Stimulated activated CD4-positive, alpha-beta T cell treated with anti-CD3 and anti-CD28 coated beads, TNF-alpha, amount 100 ng/mL, for 4 hours (primary cell): ENCODE measurements around the gene FRMD3.

Experiments
- DNase-seq, 3 experiments: peaks; one replicate each; pipeline ENCODE4 v3.0.0-alpha.2; 2020; ENCODE audit warnings: low read depth in 3 of 3

The FRMD3 gene

GRCh38 chr9:83236029-83236696 is 302.0 kb downstream of the FRMD3 start:
- DNase-seq = no peak

- DNase-seq = no peak
Measured at GRCh38 chr9:83235526-83235925, 302.7 kb downstream of the FRMD3 start.

DNA sequence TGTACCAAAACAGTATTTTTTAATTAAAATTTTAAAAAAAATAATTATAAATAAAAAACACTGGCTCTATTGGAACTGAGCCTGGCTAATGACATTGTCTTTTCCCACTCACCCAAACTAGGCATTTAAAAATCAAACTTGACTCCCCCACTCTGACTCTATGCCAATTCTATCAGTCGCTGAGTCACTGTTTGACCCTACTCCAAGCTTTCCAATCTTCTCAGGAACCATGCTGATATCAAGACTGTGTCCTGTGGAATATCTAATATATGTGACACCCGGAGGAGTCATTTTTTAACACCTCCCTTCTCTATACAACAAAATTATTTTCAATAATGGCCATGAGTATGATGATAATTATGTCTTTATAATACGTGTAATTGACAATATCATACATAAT is 303.7 kb downstream of the FRMD3 start:
- DNase-seq = no peak

DNA sequence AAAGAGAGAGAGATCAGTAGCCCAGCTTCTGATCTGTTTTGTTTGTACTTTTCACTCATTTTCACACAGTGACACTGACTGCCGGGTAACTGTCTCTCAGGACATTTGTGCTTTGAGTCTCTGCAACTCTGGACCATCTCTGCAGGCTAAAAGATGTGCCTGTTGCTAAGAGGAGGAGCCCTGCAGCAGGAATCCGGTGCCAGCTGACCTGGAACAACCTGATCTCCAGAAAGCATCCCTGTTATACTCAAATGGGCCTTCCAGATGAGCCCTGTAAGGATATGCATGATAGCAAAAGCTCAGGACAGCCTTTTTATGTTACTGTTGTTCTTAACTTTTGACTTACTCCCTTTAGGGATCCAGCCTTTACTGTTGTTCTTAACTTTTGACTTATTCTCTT is 304.6 kb downstream of the FRMD3 start:
- DNase-seq = no peak

- no peak for DNase-seq
Measured at GRCh38 chr9:83231039-83231438, 307.2 kb downstream of the FRMD3 start.

DNA sequence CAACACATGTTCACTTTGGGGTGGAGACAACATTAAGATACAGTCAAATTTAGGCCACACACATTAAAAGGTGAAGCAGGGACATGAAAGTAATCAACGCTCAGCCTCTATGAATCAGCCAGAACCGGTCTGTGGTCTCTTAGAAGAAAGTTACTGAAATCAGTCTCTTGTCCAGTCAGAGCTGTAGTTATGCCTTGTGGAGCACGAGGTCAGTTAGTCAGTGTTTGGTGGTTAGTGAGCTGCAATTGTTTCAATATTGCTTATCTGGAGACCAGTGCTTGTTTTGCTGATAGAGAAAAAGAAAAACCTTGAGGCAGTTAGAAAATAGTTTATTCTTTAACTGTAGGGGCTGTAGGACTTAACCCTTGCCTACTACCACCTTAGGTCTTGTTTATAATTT is 317.5 kb downstream of the FRMD3 start:
- DNase-seq = no peak

DNA sequence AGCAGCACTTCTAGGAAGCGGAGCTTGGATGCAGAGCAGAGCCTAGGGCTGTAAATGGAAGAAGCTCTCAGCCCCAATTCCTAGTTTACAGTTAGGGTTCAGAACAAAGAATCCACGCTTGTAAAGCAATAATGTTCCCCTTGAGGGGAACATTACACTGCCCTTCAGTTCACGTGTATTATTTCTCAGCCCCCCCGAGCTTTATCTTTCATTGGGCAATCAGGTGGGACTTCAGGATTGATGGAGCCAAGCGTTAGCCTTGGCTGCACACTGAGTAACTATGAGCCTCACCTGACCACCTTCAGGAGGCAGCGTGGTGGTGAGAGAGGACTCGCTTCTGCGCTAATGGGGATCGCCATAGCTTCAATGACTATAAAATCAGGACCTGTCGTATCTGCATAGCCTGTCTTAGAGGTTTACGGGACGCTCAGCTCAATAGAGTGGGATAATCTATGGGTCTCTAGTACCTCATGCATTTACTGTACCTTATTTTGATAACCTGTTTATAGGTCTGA is 318.2 kb downstream of the FRMD3 start:
- no peak for DNase-seq

GRCh38 chr9:83219154-83219923 is 318.9 kb downstream of the FRMD3 start:
- no peak for DNase-seq

DNA sequence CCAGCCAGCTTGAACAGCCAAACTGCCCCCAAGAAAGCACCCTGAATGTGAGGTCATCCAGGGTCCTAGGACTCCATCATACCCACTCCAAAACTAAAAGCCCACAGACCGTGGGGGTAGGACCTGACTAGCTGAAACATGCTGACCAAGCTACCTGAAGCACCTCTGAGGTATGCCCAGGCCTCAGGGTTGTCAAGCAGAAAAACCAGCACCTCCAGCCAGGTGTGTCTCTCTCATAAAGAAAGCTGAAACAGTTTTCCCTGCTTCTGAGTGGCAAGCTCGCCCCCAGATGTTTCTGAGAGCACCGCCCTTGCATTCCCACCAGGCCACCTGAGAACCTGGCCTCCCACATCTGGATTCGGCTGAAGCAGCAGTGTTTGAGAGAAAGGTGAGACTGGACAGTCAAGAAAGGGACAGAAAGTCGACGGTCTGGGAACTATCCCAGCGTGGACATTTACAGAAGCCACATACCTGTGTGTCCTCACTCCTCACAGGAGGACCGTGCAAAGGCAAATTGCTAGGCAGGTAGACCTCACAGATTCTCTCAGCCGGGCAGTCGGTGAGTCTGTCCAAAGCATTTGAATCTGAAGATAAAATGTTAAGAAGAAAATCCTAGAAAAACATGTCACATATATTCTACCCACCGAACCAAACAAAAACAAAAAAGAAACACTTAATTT is 319.6 kb downstream of the FRMD3 start:
- DNase-seq = no peak

- DNase-seq = no peak
Measured at GRCh38 chr9:83209188-83209731, 328.9 kb downstream of the FRMD3 start.

DNA sequence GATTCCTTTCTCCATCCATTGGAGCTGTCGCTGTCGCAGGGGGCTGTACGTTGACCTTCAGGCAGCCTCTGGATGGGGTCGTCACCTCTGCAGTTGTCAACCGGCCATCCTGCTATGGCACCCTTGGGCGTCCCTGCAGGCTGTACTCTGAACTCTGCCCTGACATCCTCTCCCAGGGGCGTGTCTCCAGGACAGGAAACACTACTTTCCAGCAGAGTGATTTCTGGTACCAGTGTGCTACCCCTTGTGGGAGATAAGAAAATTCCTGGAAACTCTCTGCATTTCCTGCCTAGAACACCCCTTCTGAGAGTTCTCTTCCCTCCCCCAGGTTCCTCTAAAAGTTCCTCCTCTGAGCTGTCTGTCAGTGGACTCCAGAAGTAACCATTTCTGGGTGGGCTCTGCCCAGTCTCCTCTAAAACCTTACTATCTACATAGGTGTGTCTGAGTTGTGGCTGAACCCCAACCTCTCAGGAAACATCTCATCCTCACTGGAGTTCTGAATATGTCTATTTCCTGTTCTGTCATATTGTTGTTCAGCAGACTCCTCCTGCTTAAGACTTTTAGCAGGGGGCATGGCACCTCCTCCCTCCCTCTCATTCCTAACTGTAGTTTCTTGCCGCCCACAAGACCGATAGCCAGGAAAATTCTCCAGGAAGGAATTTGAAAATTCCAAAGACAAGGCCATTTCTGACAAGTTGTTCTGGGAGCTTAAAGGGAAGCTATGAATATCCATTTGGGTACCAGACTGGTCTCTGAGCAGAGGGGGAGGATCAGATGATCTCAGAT is 329.9 kb downstream of the FRMD3 start:
- no peak for DNase-seq

DNA sequence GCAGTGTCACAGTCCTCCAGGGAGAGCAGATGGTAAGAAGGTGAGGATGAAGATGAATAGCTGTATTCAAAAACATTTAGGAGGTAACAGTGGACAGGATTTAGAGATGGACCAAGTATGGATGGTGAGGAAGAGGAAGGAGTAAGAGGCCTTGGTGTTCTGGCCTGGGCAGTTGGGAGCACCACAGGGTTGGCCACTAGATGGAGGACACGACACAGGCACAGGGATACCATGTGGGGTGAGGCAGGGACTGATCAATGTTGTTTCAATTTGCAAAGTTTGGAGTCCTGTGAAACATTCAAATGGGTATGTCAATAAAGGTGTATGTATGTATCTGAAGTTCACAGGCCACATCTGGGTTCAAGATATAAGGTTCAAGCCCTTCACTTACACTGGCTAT is 334.2 kb downstream of the FRMD3 start:
- no peak for DNase-seq

DNA sequence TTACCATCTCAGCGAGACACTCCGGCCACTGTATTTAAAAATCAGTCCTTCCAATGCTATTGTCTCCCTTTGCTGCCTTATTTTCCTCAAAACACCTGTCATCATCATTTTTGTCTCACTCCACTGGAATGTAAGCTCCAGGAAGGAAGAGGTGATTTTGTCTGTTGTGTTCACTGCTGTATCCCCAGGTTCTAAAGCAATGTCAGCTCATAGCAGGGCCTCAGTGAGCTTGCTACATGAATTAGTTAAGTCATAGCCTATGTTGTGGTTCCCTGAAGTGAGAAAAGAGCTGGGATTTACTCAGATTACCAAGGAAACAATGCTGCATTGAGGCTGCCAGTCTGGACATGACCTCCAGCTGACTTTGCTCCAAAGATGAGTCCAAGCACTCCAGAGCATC is 337.7 kb downstream of the FRMD3 start:
- no peak for DNase-seq

DNA sequence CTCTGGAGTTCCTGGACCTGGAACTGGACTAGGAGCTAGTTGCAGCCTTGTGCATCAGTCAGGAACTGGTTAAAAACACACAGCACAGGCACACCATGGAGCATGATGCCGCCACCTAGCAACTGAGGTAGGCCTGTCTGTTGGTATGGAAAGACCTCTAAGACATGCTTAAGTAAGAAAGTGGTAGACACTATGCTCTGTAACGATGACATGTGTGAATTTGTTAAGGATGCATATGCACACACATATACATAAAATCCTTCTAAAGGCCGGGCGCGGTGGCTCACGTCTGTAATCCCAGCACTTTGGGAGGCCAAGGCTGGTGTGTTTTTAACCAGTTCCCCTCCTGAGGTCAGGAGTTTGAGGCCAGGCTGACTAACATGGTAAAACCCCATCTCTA is 338.4 kb downstream of the FRMD3 start:
- no peak for DNase-seq

- DNase-seq = no peak
Measured at GRCh38 chr9:83199240-83199639, 339.0 kb downstream of the FRMD3 start.

GRCh38 chr9:83198371-83198770 is 339.8 kb downstream of the FRMD3 start:
- no peak for DNase-seq

GRCh38 chr9:83197591-83197990 is 340.6 kb downstream of the FRMD3 start:
- DNase-seq = no peak

- no peak for DNase-seq
Measured at GRCh38 chr9:83196946-83197345, 341.3 kb downstream of the FRMD3 start.
